GM12878 (cell line): ENCODE data around the gene MMP24. TPM values are rescaled to one million over a fixed set of nuclear protein-coding genes. Genes with fewer than 3 reads are reported as not detected.

Source experiments
- ATF2 ChIP-seq: IDR thresholded peaks from 2 replicates; pipeline ENCODE4 v1.6.1; 2012; ENCODE audit warnings: low read length, inconsistent platforms
- BHLHE40 ChIP-seq, 2 experiments: fragments of 450-650 bp in 1 of 2; IDR thresholded peaks; 2 replicates each; pipeline ENCODE4 v1.6.1; 2011 to 2017; ENCODE audit warnings: low read depth in 2 of 2, borderline replicate concordance in 1 of 2, improper control_type of control experiment in 1 of 2, low read length in 1 of 2, mild to moderate bottlenecking in 1 of 2
- CEBPZ ChIP-seq: fragments of 150-350 bp; IDR thresholded peaks from 2 replicates; pipeline ENCODE4 v1.6.1; 2016; ENCODE audit warnings: low read depth, low read length
- CHD1 ChIP-seq: IDR thresholded peaks from 2 replicates; pipeline ENCODE4 v1.6.1; 2012; ENCODE audit warnings: low read depth, low read length, improper control_type of control experiment
- FOS ChIP-seq: IDR thresholded peaks from 3 replicates; pipeline ENCODE4 v1.6.1; 2011; ENCODE audit warnings: borderline replicate concordance; ENCODE audit not compliant: insufficient read length; ENCODE audit errors: extremely low read depth
- MEF2B ChIP-seq: fragments of 450-650 bp; IDR thresholded peaks from 2 replicates; pipeline ENCODE4 v1.6.1; 2018; ENCODE audit warnings: mild to moderate bottlenecking, moderate library complexity; ENCODE audit not compliant: partially characterized antibody, poor library complexity, severe bottlenecking
- MTA3 ChIP-seq: IDR thresholded peaks from 2 replicates; pipeline ENCODE4 v1.6.1; 2012; ENCODE audit warnings: low read length, inconsistent platforms, borderline replicate concordance
- MXI1 ChIP-seq: fragments of 150-350 bp; IDR thresholded peaks from 2 replicates; pipeline ENCODE4 v1.6.1; 2011; ENCODE audit warnings: low read depth, mild to moderate bottlenecking, inconsistent platforms, low read length, improper control_type of control experiment
- POU2F2 ChIP-seq: IDR thresholded peaks from 3 replicates; pipeline ENCODE4 v1.6.1; 2011; ENCODE audit warnings: low read depth, mild to moderate bottlenecking, low read length, borderline replicate concordance
- RAD51 ChIP-seq: fragments of 450-650 bp; IDR thresholded peaks from 2 replicates; pipeline ENCODE4 v1.6.1; 2016; ENCODE audit warnings: moderate library complexity, mild to moderate bottlenecking, inconsistent platforms
- RFX5 ChIP-seq: IDR thresholded peaks from 2 replicates; pipeline ENCODE4 v1.6.1; 2011; ENCODE audit warnings: low read depth, low read length, improper control_type of control experiment
- RUNX3 ChIP-seq: IDR thresholded peaks from 2 replicates; pipeline ENCODE4 v1.6.1; 2012; ENCODE audit warnings: low read length, inconsistent platforms
- SP1 ChIP-seq: IDR thresholded peaks from one replicate; pipeline ENCODE4 v1.6.1; 2011; ENCODE audit warnings: low read depth, low read length
- SPI1 ChIP-seq: IDR thresholded peaks from 2 replicates; pipeline ENCODE4 v1.6.1; 2011; ENCODE audit warnings: low read depth, mild to moderate bottlenecking, low read length, moderate library complexity, borderline replicate concordance; ENCODE audit not compliant: insufficient read depth
- STAT3 ChIP-seq: IDR thresholded peaks from 2 replicates; pipeline ENCODE4 v1.6.1; 2011; ENCODE audit warnings: low read depth, low read length, improper control_type of control experiment
- TCF3 ChIP-seq: IDR thresholded peaks from 2 replicates; pipeline ENCODE4 v1.6.1; 2012; ENCODE audit warnings: low read depth, mild to moderate bottlenecking, low read length, borderline replicate concordance; ENCODE audit not compliant: insufficient read depth
- USF1 ChIP-seq: IDR thresholded peaks from 2 replicates; pipeline ENCODE4 v1.6.1; 2011; ENCODE audit warnings: borderline replicate concordance, low read depth, mild to moderate bottlenecking, moderate library complexity, mixed read lengths, low read length; ENCODE audit not compliant: insufficient read depth; ENCODE audit errors: extremely low read length
- ZNF207 ChIP-seq: fragments of 450-650 bp; IDR thresholded peaks from 2 replicates; pipeline ENCODE4 v1.6.1; 2014; ENCODE audit warnings: antibody characterized with exemption, mild to moderate bottlenecking, borderline replicate concordance
- polyA plus RNA-seq, 11 experiments: library from polyadenylated mRNA; depleted of rRNA in 4 of 11; unstranded in 6 of 11; stranded (reverse) in 5 of 11; fragments of >200 nt; fragmentation: Nextera tagmentation in 4 of 11; fragmentation: Illumina TruSeq in 1 of 11; extraction: Ambion mirVana in 4 of 11; extraction: Trizol in 1 of 11; gene quantifications; 1 replicate in 1 of 11; 2 replicates in 10 of 11; pipeline versions ENCODE4 v1.2.1 to v1.2.3, GENCODE V29; 2011 to 2016; ENCODE audit warnings: inconsistent platforms in 2 of 11, missing spikeins in 2 of 11, low read depth in 1 of 11
- total RNA-seq, 4 experiments: library from RNA; depleted of rRNA in 3 of 4; stranded (reverse); fragments of >200 nt in 3 of 4; fragmentation: Illumina TruSeq in 1 of 4; extraction: Trizol in 1 of 4; gene quantifications; 2 replicates each; pipeline versions ENCODE4 v1.2.1 to v1.2.3, GENCODE V29; 2013 to 2021

The MMP24 gene
- total and polyA plus RNA-seq, 10 of the 15 experiments (the other 5 are each of a cell fraction or from before 2014, with no cell fraction given) = 0.01 to 0.11 (median 0.04) TPM; not detected in 5

GRCh38 chr20:35284267-35284991, 57.9 kb downstream of the MMP24 start, which contains the start of gene EIF6 (continued):
- TF ChIP-seq USF1 (no peak), RAD51 (no peak), POU2F2 (no peak; the same call in 2 of the 3 replicates), CHD1 (no peak), ZNF207 (no peak), MTA3 (no peak), STAT3 (no peak), MEF2B (no peak), MXI1 (peak; percentile 84), ATF2 (no peak), SP1 (no peak), CEBPZ (no peak), RUNX3 (peak; percentile 52), SPI1 (peak; percentile 56; the same call in 1 of the 2 replicates), BHLHE40 (IDR thresholded peaks at IDR 0.05; ENCODE audit: borderline replicate concordance in 1 of 2, low read depth in 2 of 2, low read length in 1 of 2) (peak; percentile 82), RFX5 (no peak), TCF3 (no peak), FOS (no peak)
